NCI-H2227 (cell line): ENCODE measurements around the gene MAST4.

Experiments used
- DNase-seq: peaks from one replicate; lab custom pipeline; 2025; ENCODE audit not compliant: unreplicated experiment; lab: John Stamatoyannopoulos, UW

MAST4 gene

GRCh38 chr5:66595756-66596635 is at the start of gene MAST4:
Gene MAST4, plus strand, starts transcription at chr5:66596393. Its CDS starts 263 bp downstream, at chr5:66596656.
- DNase-seq = peak; percentile 91

- no peak for DNase-seq
Observed at GRCh38 chr5:66546541-66546940, 49.7 kb upstream of the MAST4 start.

- DNase-seq = no peak
Observed at GRCh38 chr5:66551338-66551737, 44.9 kb upstream of the MAST4 start.

- DNase-seq = no peak
Observed at GRCh38 chr5:66551945-66552344, 44.2 kb upstream of the MAST4 start.

GRCh38 chr5:66553368-66553912 is 42.8 kb upstream of the MAST4 start:
- no peak for DNase-seq

DNA sequence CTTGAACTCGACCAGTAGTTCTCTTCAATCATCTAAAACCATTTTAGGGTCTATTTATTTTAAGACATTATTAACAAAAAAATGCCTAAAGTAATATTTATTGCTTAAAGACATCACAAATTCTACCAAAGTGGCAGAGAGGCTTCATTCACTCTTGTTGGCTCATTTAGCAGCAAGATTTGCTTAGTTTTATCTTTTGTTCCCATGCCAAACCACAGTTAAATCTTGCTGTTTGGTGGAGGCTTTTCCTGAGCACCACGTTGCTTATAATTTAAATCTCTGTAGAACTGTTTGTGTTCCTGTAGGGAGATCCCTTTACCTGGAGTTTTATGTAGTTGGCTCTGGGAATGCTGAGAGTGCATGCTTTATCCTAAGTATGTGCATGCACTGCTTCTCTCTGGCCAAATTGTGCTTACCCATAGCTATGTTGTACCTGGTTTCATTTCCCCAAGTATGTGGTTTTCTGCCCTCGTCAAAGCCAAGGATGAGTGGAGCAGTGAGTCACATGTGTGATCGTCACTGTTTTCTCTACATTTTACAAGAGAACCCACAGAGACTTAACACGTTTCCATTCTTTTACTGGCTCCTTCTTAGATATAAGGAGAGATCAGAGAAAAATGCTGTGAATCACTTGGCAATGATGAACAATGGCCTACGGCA is 42.1 kb upstream of the MAST4 start:
- DNase-seq = no peak

DNA sequence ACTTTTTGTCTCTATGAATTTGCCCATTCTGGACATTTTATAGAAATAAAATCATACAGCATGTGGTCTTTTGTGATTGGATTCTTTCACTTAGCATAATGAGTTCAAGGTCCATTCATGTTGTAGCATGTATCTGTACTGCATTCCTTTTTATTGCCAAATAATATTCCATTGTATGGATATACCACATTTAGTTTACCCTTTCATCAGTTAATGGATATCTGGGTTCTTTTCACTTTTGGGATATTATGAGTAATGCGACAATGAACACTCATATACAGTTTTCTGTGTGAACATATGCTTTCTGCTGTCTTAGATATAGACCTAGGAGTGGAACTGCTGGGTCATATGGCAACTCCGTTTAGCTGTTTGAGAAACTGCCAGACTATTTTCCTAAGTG is 41.3 kb upstream of the MAST4 start:
- no peak for DNase-seq

GRCh38 chr5:66558560-66558959 is 37.6 kb upstream of the MAST4 start:
- no peak for DNase-seq

DNA sequence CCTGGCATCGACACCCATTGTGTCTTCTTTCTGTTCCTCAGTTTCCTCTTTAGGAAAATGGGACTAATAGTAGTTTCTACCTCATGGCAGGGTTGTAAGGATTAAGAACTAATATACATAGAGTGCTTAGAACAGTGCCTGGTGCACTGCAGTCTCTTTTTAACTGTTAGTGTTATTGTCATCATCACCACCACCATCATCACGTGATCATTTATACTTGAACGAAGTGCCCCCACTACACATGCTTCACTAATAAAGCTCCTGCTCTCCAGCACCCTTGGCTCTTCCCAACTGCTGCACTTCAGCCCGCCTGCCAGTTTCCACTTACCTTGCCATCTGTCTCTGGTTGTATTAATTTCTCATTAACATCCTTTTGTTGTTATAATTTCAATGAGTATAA is 35.8 kb upstream of the MAST4 start:
- DNase-seq = no peak

DNA sequence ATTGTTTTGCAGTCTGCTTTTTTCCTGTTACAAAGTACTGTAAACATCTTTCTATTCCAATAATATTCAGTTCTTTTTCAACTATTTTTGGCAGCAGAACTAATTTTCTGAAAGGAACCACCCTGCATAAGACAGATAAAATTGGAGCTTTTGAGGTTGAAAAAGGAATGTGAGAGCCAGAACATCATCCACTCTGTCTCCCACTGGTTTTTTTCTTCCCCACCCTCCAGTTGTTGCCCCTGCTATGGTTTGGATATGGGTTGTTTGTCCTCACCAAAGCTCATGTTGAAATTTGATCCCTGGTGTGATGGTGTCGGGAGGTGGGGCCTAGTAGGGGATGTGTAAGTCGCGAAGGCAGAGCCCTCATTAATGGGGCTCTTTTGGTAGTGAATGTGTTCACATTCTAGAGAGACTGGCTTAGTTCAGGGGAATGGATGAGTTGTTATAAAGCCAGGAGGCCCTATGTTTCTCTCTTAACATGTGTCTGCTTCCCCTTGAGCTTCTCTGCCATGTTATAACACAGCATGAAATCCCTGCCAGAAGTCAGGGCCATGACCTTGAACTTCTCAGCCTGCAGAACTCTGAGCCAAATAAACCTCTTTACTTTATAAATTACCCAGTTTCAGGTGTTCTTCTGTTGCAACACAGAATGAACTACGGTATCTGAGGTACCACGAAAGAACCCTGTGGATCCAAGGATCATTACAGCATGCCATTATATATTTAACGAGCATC is 34.8 kb upstream of the MAST4 start:
- DNase-seq = no peak

DNA sequence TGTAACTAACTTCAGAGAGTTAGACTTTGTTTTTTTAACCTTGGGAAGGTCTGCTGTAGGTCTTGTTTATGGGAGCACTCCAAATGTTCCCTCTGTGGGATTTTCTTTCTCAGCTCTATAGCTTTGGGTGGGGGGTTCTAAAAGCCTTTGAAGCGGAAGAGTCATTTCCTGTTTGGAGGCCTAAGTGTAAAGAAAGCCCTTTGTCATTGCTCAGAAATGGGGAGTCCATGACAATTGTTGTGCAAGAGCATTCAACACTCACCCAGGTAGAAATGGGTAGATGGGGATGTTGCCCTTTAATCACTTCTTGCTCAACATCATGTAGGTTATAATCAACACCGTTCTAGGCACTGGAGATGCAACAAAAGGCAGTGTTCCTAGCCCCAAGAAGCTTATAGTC is 30.3 kb upstream of the MAST4 start:
- DNase-seq = no peak

- no peak for DNase-seq
Observed at GRCh38 chr5:66567474-66567873, 28.7 kb upstream of the MAST4 start.

DNA sequence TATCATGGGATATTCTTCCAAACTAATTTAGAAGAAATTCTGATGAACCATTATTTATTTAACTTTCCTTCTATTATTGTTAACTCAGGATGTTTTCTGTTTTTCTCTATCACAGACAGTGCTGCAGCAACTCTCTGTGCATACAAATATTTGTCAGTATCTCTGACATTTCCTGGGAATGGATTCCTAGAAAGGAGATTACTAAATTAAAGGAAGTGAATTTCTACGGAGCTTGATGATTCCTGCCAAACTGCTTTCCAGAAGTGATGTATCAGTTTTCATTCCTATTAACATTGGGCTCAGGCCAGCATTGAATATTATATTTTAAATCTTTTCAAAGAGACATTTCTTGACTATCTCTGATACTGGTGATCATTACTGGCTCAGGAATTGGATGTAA is 26.0 kb upstream of the MAST4 start:
- DNase-seq = no peak

- DNase-seq = no peak
Observed at GRCh38 chr5:66573733-66574132, 22.5 kb upstream of the MAST4 start.

GRCh38 chr5:66582499-66583165 is 13.6 kb upstream of the MAST4 start:
- DNase-seq = no peak

DNA sequence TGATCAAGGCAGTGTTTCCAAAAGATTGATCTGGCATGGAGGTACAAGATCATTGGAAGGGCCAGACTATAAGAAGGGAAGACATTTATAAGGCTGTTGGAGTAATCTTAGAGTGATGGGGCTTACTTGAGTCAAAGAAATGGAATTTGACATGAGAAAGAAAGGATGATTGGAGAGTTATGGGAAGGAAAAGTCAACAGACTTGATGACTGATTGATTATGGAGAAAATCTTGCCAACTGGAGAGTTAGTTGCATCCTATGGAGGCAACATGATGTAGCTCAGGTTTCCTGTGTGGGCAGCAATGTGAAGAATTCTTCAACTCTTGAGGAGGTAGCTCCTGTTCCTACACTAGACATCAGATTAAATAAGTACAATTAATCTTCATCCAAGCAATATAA is 10.9 kb upstream of the MAST4 start:
- no peak for DNase-seq

- no peak for DNase-seq
Observed at GRCh38 chr5:66587771-66588170, 8.4 kb upstream of the MAST4 start.

GRCh38 chr5:66596636-66597182 is 516 bp downstream of the MAST4 start:
- peak; percentile 38 for DNase-seq

DNA sequence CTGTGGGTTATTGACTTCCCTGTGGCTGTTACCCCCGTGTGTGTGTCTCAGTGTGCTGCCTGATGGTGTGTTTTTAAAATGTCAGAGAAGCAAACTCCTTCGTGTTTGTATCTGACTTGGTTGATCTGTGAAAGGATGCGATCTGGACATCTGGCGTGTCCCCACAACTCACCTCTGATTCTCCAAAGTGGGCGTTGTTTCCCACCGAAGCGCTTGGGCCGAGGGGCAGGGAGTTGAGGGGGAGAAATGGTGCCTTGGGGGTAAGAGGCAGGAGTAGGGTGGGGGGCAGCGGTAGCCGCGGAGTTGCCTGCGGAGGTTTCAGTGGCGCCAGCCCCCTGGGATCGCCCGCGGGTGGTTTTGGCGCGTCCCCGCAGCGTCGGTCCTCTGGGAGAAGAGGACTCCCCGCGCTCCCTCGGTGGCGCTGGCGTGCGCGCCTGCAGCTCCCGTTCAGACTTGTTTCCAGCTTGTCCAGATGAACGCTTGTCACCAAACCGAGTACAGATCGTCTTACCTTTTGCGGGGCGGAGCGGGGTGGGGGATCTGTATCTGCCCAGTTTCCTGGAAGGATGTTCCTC is 1.1 kb downstream of the MAST4 start:
- peak; percentile 52 for DNase-seq

GRCh38 chr5:66602621-66603020 is 6.4 kb downstream of the MAST4 start:
- DNase-seq = no peak
